MCF 10A (cell line): ENCODE results near the gene FCMR. TPM values are rescaled to one million over a fixed set of nuclear protein-coding genes. Genes with fewer than 3 reads are reported as not detected.

Experiments used
- BruUV-seq: library from RNA; stranded (reverse); fragments of 400-500 nt; replicated peaks from 2 replicates; lab custom pipeline; 2021; lab: Mats Ljungman, UMichigan
- CTCF ChIA-PET: fragments of 300-600 bp; sonication (Branson Sonifier 250); formaldehyde crosslinking; extraction: SDS; loops from one replicate; lab custom pipeline; 2021; ENCODE audit warnings: antibody characterized with exemption, inconsistent platforms; lab: Yijun Ruan, JAX
- POLR2A ChIA-PET: fragments of 300-600, 350-650 bp; sonication (Branson Sonifier 250); formaldehyde crosslinking; extraction: SDS; loops from one replicate; lab custom pipeline; 2020; ENCODE audit warnings: antibody characterized with exemption, inconsistent platforms; lab: Yijun Ruan, JAX
- DNase-seq: peaks from one replicate; pipeline ENCODE4 v3.0.0-alpha.2; 2018; ENCODE audit not compliant: unreplicated experiment
- H3K27ac Mint-ChIP-seq: one replicate; pipeline ENCODE4 v1.8.0; 2022; ENCODE audit warnings: mild to moderate bottlenecking, low read depth, mixed read lengths; ENCODE audit not compliant: unreplicated experiment
- H3K27me3 Mint-ChIP-seq: one replicate; pipeline ENCODE4 v1.8.0; 2022; ENCODE audit warnings: mixed read lengths; ENCODE audit not compliant: insufficient read depth, unreplicated experiment
- H3K36me3 Mint-ChIP-seq: one replicate; pipeline ENCODE4 v1.8.0; 2022; ENCODE audit warnings: mild to moderate bottlenecking, moderate library complexity, mixed read lengths; ENCODE audit not compliant: insufficient read depth, unreplicated experiment
- H3K4me1 Mint-ChIP-seq: one replicate; pipeline ENCODE4 v1.8.0; 2022; ENCODE audit warnings: mixed read lengths; ENCODE audit not compliant: insufficient read depth, unreplicated experiment
- H3K4me3 Mint-ChIP-seq: one replicate; pipeline ENCODE4 v1.8.0; 2022; ENCODE audit warnings: mild to moderate bottlenecking, moderate library complexity, mixed read lengths; ENCODE audit not compliant: unreplicated experiment
- H3K9me3 Mint-ChIP-seq: one replicate; pipeline ENCODE4 v1.8.0; 2022; ENCODE audit warnings: mixed read lengths; ENCODE audit not compliant: unreplicated experiment
- CTCF ChIP-seq: fragments of 200-600 bp; IDR thresholded peaks from one replicate; pipeline ENCODE4 v1.8.0; 2022; ENCODE audit warnings: antibody characterized with exemption, mild to moderate bottlenecking; ENCODE audit not compliant: unreplicated experiment
- intact Hi-C: fragments of 100-400 bp; cut with micrococcal nuclease; formaldehyde crosslinking; loops from 2 replicates; pipeline ENCODE4 v1.14.1; 2022
- total RNA-seq: library from RNA; stranded (reverse); gene quantifications from 2 replicates; pipeline ENCODE4 v1.2.3, GENCODE V29; 2022

FCMR gene
- total RNA-seq, 1 experiment from 2014 or later, result 10.1 TPM

- H3K9me3 Mint-ChIP-seq, result no peaks in the 10 kb centered on the region
- BruUV-seq, result no TSS peak
- no peaks in the 10 kb centered on the region for H3K27me3 Mint-ChIP-seq
- H3K4me1 Mint-ChIP-seq, result peaks cover 91% of the 10 kb centered on the region
- intact Hi-C loops, result loop anchor here (10.0 kb wide), 1 partner anchor 433 kb away; the partner anchor contains the start of gene CD55
- ChIA-PET CTCF (interaction anchor here (0.5 to 7.4 kb wide), 5 partner anchors 16 to 165 kb away, joined by 3 to 72 read pairs (median 25); partner anchors contain the start of gene IL20), POLR2A (interaction anchor here (0.6 to 12.1 kb wide), 5 partner anchors 9 to 182 kb away, joined by 3 to 271 read pairs (median 7); partner anchors contain the start of gene IL20)
- H3K27ac Mint-ChIP-seq, result peak overlapping the region; percentile 95
- TF ChIP-seq CTCF, result no peak
- H3K36me3 Mint-ChIP-seq, result peaks cover 6% of the 10 kb centered on the region
- peak; percentile 59 for DNase-seq
- peak overlapping the region; percentile 45 for H3K4me3 Mint-ChIP-seq
Measured at GRCh38 chr1:206891412-206891811, 30.3 kb downstream of the FCMR start.

GRCh38 chr1:206890125-206891060 lies 31.3 kb downstream of the FCMR start:
- Mint-ChIP-seq H3K9me3 (no peaks in the 10 kb centered on the region), H3K4me3 (peak overlapping the region; percentile 45), H3K4me1 (peaks cover 91% of the 10 kb centered on the region), H3K27ac (peak overlapping the region; percentile 95), H3K36me3 (peaks cover 6% of the 10 kb centered on the region), H3K27me3 (no peaks in the 10 kb centered on the region)
- POLR2A ChIA-PET, result interaction anchor here (0.5 to 12.1 kb wide), 21 partner anchors 8 to 168 kb away, joined by 3 to 271 read pairs (median 5); partner anchors contain the start of genes IL20 and PFKFB2
- intact Hi-C loops, result loop anchor here (1.0 to 10.0 kb wide), 3 partner anchors 19 to 434 kb away; partner anchors contain the start of genes CD55 and IL20
- TSS peak; percentile 89 for BruUV-seq
- TF ChIP-seq CTCF, result no peak
- peak; percentile 99 for DNase-seq
- CTCF ChIA-PET, result interaction anchor here (0.6 to 4.8 kb wide), 8 partner anchors 17 to 226 kb away, joined by 3 to 53 read pairs (median 5); partner anchors contain the start of gene IL20

GRCh38 chr1:206887701-206888100 lies 34.0 kb downstream of the FCMR start:
- no peaks in the 10 kb centered on the region for H3K36me3 Mint-ChIP-seq
- DNase-seq, result peak; percentile 77
- ChIA-PET POLR2A (interaction anchor here (0.7 to 6.2 kb wide), 16 partner anchors 8 to 143 kb away, joined by 3 to 86 read pairs (median 6); partner anchors contain the start of genes IL20 and IL24), CTCF (interaction anchor here (0.6 to 1.7 kb wide), 10 partner anchors 8 to 213 kb away, joined by 3 to 15 read pairs (median 5); partner anchors contain the start of gene IL20)
- no peaks in the 10 kb centered on the region for H3K27me3 Mint-ChIP-seq
- no peak for TF ChIP-seq CTCF
- H3K4me3 Mint-ChIP-seq, result no peak overlapping the region
- intact Hi-C loops, result no loop called here
- BruUV-seq, result no TSS peak
- peaks cover 85% of the 10 kb centered on the region for H3K4me1 Mint-ChIP-seq
- H3K9me3 Mint-ChIP-seq, result peaks cover 2% of the 10 kb centered on the region
- H3K27ac Mint-ChIP-seq, result peak overlapping the region; percentile 13
